Measurements from ENCODE around the gene ZNRF2.
"Not testable (repeated sequence)": the region's sequence is repeated elsewhere in the genome, so short reads cannot be mapped to it uniquely, and the experiment has no call there.

ZNRF2 gene

GRCh38 chr7:30251708-30252329, 32.6 kb upstream of the ZNRF2 start:
- Histone ChIP-seq H3K9me3 (ENCODE audit: control insufficient read depth, low read length) (no peaks in the 10 kb centered on the region), H3K4me3 (ENCODE audit: low read length) (no peak overlapping the region), H3K36me3 (ENCODE audit: control insufficient read depth, insufficient read depth, low read length) (no peaks in the 10 kb centered on the region), H3K27me3 (ENCODE audit: control insufficient read depth, insufficient read depth, low read length) (no peaks in the 10 kb centered on the region), H3K9ac (ENCODE audit: low read length) (no peak overlapping the region), H3K4me1 (ENCODE audit: control insufficient read depth, insufficient read depth, low read length) (peaks cover 23% of the 10 kb centered on the region)

DNA sequence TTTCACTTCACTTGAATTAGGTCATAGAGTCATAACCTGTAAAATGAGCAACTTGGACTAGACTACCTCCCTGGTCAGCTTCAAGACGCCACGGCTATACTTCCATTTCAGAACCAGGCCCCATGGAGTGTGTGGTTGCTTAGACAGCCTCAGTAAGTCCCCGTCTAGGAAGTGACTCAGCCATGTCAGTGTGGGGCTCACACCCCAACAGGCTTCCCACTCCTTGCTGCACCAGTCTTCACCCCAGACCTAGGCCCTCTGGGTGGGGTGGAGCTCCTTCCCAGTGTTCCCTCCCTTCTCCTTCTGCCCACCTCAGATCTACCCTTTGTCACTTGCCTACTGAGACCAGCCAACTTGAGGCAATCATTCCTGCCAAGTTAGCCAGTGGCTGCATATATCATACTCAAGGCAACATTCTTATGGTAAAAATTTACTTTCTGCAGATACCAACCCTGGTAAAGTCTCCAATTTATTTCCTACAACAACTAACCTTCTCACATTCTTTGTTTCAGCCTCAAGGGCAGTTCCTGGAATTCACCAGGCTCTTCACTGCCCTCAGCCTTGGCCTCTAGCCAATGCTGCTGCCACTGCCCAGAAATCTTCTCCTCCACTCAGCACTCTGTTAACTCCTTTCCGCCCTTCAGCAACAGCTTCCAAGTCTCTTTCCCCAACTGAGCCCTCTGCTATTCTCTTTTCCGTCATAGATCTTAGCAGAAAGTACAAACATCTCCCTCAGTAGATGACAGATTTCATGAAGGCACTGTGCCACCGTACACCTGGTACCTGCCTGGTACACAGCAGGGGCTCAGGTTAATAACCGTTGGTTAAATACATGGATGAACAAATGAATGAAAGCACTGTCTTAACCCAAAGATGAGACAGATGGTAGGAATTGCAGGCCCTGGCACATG, 31.3 kb upstream of the ZNRF2 start:
- Histone ChIP-seq H3K27me3 (ENCODE audit: control insufficient read depth, insufficient read depth, low read length) (no peaks in the 10 kb centered on the region), H3K4me1 (ENCODE audit: control insufficient read depth, insufficient read depth, low read length) (peaks cover 23% of the 10 kb centered on the region), H3K36me3 (ENCODE audit: control insufficient read depth, insufficient read depth, low read length) (no peaks in the 10 kb centered on the region), H3K4me3 (ENCODE audit: low read length) (no peak overlapping the region), H3K9me3 (ENCODE audit: control insufficient read depth, low read length) (no peaks in the 10 kb centered on the region), H3K9ac (ENCODE audit: low read length) (no peak overlapping the region)

DNA sequence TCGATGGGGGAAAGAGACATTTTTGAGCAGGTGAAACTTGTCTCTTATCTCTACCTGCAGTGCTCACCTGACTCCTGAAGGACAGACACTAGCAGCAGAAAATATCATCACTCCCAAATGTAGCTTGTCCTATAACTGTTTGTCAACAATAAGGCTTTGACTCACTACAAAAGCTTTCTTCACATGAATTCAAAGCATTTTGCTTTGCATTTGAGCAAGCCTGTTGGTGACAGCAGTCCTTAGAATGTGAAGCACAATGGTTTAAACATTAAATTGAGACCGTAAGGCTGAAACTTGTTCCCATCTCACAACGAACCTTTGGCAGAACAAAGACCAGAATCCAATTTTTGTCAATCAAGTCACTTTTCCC, 30.6 kb upstream of the ZNRF2 start:
- no peak overlapping the region for H3K9ac ChIP-seq (ENCODE audit: low read length)
- H3K4me1 ChIP-seq (ENCODE audit: control insufficient read depth, insufficient read depth, low read length): peaks cover 23% of the 10 kb centered on the region
- H3K9me3 ChIP-seq (ENCODE audit: control insufficient read depth, low read length): no peaks in the 10 kb centered on the region
- no peaks in the 10 kb centered on the region for H3K27me3 ChIP-seq (ENCODE audit: control insufficient read depth, insufficient read depth, low read length)
- no peaks in the 10 kb centered on the region for H3K36me3 ChIP-seq (ENCODE audit: control insufficient read depth, insufficient read depth, low read length)
- H3K4me3 ChIP-seq (ENCODE audit: low read length): no peak overlapping the region

- no peaks in the 10 kb centered on the region for H3K27me3 ChIP-seq (ENCODE audit: control insufficient read depth, insufficient read depth, low read length)
- no peak overlapping the region for H3K9ac ChIP-seq (ENCODE audit: low read length)
- H3K4me1 ChIP-seq (ENCODE audit: control insufficient read depth, insufficient read depth, low read length): peaks cover 23% of the 10 kb centered on the region
- H3K36me3 ChIP-seq (ENCODE audit: control insufficient read depth, insufficient read depth, low read length): no peaks in the 10 kb centered on the region
- H3K4me3 ChIP-seq (ENCODE audit: low read length): no peak overlapping the region
- H3K9me3 ChIP-seq (ENCODE audit: control insufficient read depth, low read length): no peaks in the 10 kb centered on the region
Measured at GRCh38 chr7:30254248-30254647, 30.1 kb upstream of the ZNRF2 start.

- no peaks in the 10 kb centered on the region for H3K27me3 ChIP-seq (ENCODE audit: control insufficient read depth, insufficient read depth, low read length)
- H3K4me1 ChIP-seq (ENCODE audit: control insufficient read depth, insufficient read depth, low read length): peaks cover 23% of the 10 kb centered on the region
- no peaks in the 10 kb centered on the region for H3K9me3 ChIP-seq (ENCODE audit: control insufficient read depth, low read length)
- no peak overlapping the region for H3K9ac ChIP-seq (ENCODE audit: low read length)
- H3K4me3 ChIP-seq (ENCODE audit: low read length): no peak overlapping the region
- no peaks in the 10 kb centered on the region for H3K36me3 ChIP-seq (ENCODE audit: control insufficient read depth, insufficient read depth, low read length)
Measured at GRCh38 chr7:30254717-30255063, 29.7 kb upstream of the ZNRF2 start.

GRCh38 chr7:30255064-30255769, 29.2 kb upstream of the ZNRF2 start:
- Histone ChIP-seq H3K36me3 (ENCODE audit: control insufficient read depth, insufficient read depth, low read length) (no peaks in the 10 kb centered on the region), H3K4me3 (ENCODE audit: low read length) (no peak overlapping the region), H3K9ac (ENCODE audit: low read length) (no peak overlapping the region), H3K9me3 (ENCODE audit: control insufficient read depth, low read length) (no peaks in the 10 kb centered on the region), H3K4me1 (ENCODE audit: control insufficient read depth, insufficient read depth, low read length) (peaks cover 23% of the 10 kb centered on the region), H3K27me3 (ENCODE audit: control insufficient read depth, insufficient read depth, low read length) (no peaks in the 10 kb centered on the region)

GRCh38 chr7:30256349-30256858, 28.0 kb upstream of the ZNRF2 start:
- Histone ChIP-seq H3K4me3 (ENCODE audit: low read length) (no peak overlapping the region), H3K36me3 (ENCODE audit: control insufficient read depth, insufficient read depth, low read length) (no peaks in the 10 kb centered on the region), H3K9ac (ENCODE audit: low read length) (no peak overlapping the region), H3K4me1 (ENCODE audit: control insufficient read depth, insufficient read depth, low read length) (peaks cover 23% of the 10 kb centered on the region), H3K27me3 (ENCODE audit: control insufficient read depth, insufficient read depth, low read length) (no peaks in the 10 kb centered on the region), H3K9me3 (ENCODE audit: control insufficient read depth, low read length) (no peaks in the 10 kb centered on the region)

- H3K9me3 ChIP-seq (ENCODE audit: control insufficient read depth, low read length): no peaks in the 10 kb centered on the region
- no peaks in the 10 kb centered on the region for H3K27me3 ChIP-seq (ENCODE audit: control insufficient read depth, insufficient read depth, low read length)
- H3K4me1 ChIP-seq (ENCODE audit: control insufficient read depth, insufficient read depth, low read length): peaks cover 6% of the 10 kb centered on the region
- H3K36me3 ChIP-seq (ENCODE audit: control insufficient read depth, insufficient read depth, low read length): no peaks in the 10 kb centered on the region
- H3K9ac ChIP-seq (ENCODE audit: low read length): no peak overlapping the region
- H3K4me3 ChIP-seq (ENCODE audit: low read length): no peak overlapping the region
Measured at GRCh38 chr7:30260246-30260768, 24.1 kb upstream of the ZNRF2 start.

GRCh38 chr7:30263090-30263710, 21.2 kb upstream of the ZNRF2 start:
- peak overlapping the region; percentile 1 for H3K9ac ChIP-seq (ENCODE audit: low read length)
- no peak overlapping the region for H3K4me3 ChIP-seq (ENCODE audit: low read length)
- H3K27me3 ChIP-seq (ENCODE audit: control insufficient read depth, insufficient read depth, low read length): no peaks in the 10 kb centered on the region
- peaks cover 6% of the 10 kb centered on the region for H3K4me1 ChIP-seq (ENCODE audit: control insufficient read depth, insufficient read depth, low read length)
- H3K9me3 ChIP-seq (ENCODE audit: control insufficient read depth, low read length): no peaks in the 10 kb centered on the region
- H3K36me3 ChIP-seq (ENCODE audit: control insufficient read depth, insufficient read depth, low read length): no peaks in the 10 kb centered on the region

DNA sequence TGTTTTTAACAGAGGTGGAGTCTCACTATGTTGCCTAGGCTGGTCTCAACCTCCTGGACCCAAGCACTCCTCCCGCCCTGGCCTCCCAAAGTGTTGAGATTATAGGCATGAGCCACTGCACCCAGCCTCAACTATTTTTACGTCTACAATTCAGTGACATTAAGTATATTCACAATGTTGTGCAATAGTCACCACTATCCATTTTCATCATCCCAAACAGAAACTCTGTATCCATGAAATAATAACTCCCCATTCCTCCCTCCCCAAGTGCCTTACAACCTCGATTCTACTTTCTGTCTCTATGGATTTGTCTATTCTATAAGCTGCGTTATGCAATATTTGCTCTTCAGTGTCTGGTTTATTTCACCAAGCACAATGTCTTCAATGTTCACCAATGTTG, 20.3 kb upstream of the ZNRF2 start:
- Histone ChIP-seq H3K9ac (ENCODE audit: low read length) (no peak overlapping the region), H3K27me3 (ENCODE audit: control insufficient read depth, insufficient read depth, low read length) (no peaks in the 10 kb centered on the region), H3K9me3 (ENCODE audit: control insufficient read depth, low read length) (no peaks in the 10 kb centered on the region), H3K4me3 (ENCODE audit: low read length) (no peak overlapping the region), H3K36me3 (ENCODE audit: control insufficient read depth, insufficient read depth, low read length) (no peaks in the 10 kb centered on the region), H3K4me1 (ENCODE audit: control insufficient read depth, insufficient read depth, low read length) (peaks cover 6% of the 10 kb centered on the region)

- not testable (repeated sequence) for H3K4me3 ChIP-seq (ENCODE audit: low read length)
Measured at GRCh38 chr7:30265189-30265588, 19.2 kb upstream of the ZNRF2 start.

More at GRCh38 chr7:30265189-30265588, 19.2 kb upstream of the ZNRF2 start:
- H3K9ac ChIP-seq (ENCODE audit: low read length); H3K36me3 ChIP-seq (ENCODE audit: control insufficient read depth, insufficient read depth, low read length); H3K9me3 ChIP-seq (ENCODE audit: control insufficient read depth, low read length); H3K4me1 ChIP-seq (ENCODE audit: control insufficient read depth, insufficient read depth, low read length); H3K27me3 ChIP-seq (ENCODE audit: control insufficient read depth, insufficient read depth, low read length): not testable (repeated sequence)

All from mucosa of stomach (tissue), 1 donor.